ENCODE results near the gene SUPT20H.
"Not testable (repeated sequence)": the region's sequence is repeated elsewhere in the genome, so short reads cannot be mapped to it uniquely, and the experiment has no call there.

SUPT20H gene

GRCh38 chr13:37070956-37071355 is 11.5 kb upstream of the SUPT20H start:
- no peak for DNase-seq (ENCODE audit: extremely low spot score, insufficient read length, low read depth)
- no peak for FAIRE-seq

- FAIRE-seq, result no peak
- DNase-seq (ENCODE audit: extremely low spot score, insufficient read length, low read depth), result no peak
Observed at GRCh38 chr13:37070145-37070695, 10.7 kb upstream of the SUPT20H start.

- FAIRE-seq, result no peak
- DNase-seq (ENCODE audit: extremely low spot score, insufficient read length, low read depth), result no peak
Observed at GRCh38 chr13:37069597-37070103, 10.2 kb upstream of the SUPT20H start.

- DNase-seq (ENCODE audit: extremely low spot score, insufficient read length, low read depth) (no peak), FAIRE-seq (no peak)
Observed at GRCh38 chr13:37068962-37069361, 9.5 kb upstream of the SUPT20H start.

GRCh38 chr13:37067874-37068273 is 8.4 kb upstream of the SUPT20H start:
- FAIRE-seq (no peak), DNase-seq (ENCODE audit: extremely low spot score, insufficient read length, low read depth) (no peak)

GRCh38 chr13:37065890-37066526 is 6.5 kb upstream of the SUPT20H start:
- FAIRE-seq, result no peak
- no peak for DNase-seq (ENCODE audit: extremely low spot score, insufficient read length, low read depth)

GRCh38 chr13:37059848-37060192 is 332 bp upstream of the SUPT20H start:
- DNase-seq (ENCODE audit: extremely low spot score, insufficient read length, low read depth), result no peak

GRCh38 chr13:37056228-37056627 is 3.3 kb downstream of the SUPT20H start:
- not testable (repeated sequence) for FAIRE-seq; DNase-seq (ENCODE audit: extremely low spot score, insufficient read length, low read depth)

More at GRCh38 chr13:37059848-37060192, 332 bp upstream of the SUPT20H start:
- FAIRE-seq, result no peak

GRCh38 chr13:37053111-37053510 is 6.4 kb downstream of the SUPT20H start:
- not testable (repeated sequence) for DNase-seq (ENCODE audit: extremely low spot score, insufficient read length, low read depth); FAIRE-seq

- DNase-seq (ENCODE audit: extremely low spot score, insufficient read length, low read depth) (no peak), FAIRE-seq (no peak)
Observed at GRCh38 chr13:37049810-37050209, 9.7 kb downstream of the SUPT20H start.

- no peak for FAIRE-seq
- DNase-seq (ENCODE audit: extremely low spot score, insufficient read length, low read depth), result no peak
Observed at GRCh38 chr13:37047846-37048245, 11.6 kb downstream of the SUPT20H start.

GRCh38 chr13:37047032-37047431 is 12.5 kb downstream of the SUPT20H start:
- DNase-seq (ENCODE audit: extremely low spot score, insufficient read length, low read depth) (no peak), FAIRE-seq (no peak)

GRCh38 chr13:37046062-37046461 is 13.4 kb downstream of the SUPT20H start:
- no peak for DNase-seq (ENCODE audit: extremely low spot score, insufficient read length, low read depth)
- FAIRE-seq, result no peak

- FAIRE-seq (no peak), DNase-seq (ENCODE audit: extremely low spot score, insufficient read length, low read depth) (no peak)
Observed at GRCh38 chr13:37040789-37041188, 18.7 kb downstream of the SUPT20H start.

GRCh38 chr13:37039896-37040295 is 19.6 kb downstream of the SUPT20H start:
- DNase-seq (ENCODE audit: extremely low spot score, insufficient read length, low read depth), result no peak
- FAIRE-seq, result no peak

GRCh38 chr13:37037241-37037640 is 22.2 kb downstream of the SUPT20H start:
- DNase-seq (ENCODE audit: extremely low spot score, insufficient read length, low read depth), result no peak
- FAIRE-seq, result no peak

- FAIRE-seq (no peak), DNase-seq (ENCODE audit: extremely low spot score, insufficient read length, low read depth) (no peak)
Observed at GRCh38 chr13:37029617-37030016, 29.9 kb downstream of the SUPT20H start.

- DNase-seq (ENCODE audit: extremely low spot score, insufficient read length, low read depth) (no peak), FAIRE-seq (no peak)
Observed at GRCh38 chr13:37027639-37028038, 31.8 kb downstream of the SUPT20H start.

GRCh38 chr13:37026771-37027170 is 32.7 kb downstream of the SUPT20H start:
- DNase-seq (ENCODE audit: extremely low spot score, insufficient read length, low read depth), result no peak
- FAIRE-seq, result no peak

GRCh38 chr13:37023871-37024270 is 35.6 kb downstream of the SUPT20H start:
- FAIRE-seq, result no peak
- no peak for DNase-seq (ENCODE audit: extremely low spot score, insufficient read length, low read depth)

GRCh38 chr13:37014609-37015008 is 44.9 kb downstream of the SUPT20H start:
- DNase-seq (ENCODE audit: extremely low spot score, insufficient read length, low read depth), result no peak
- no peak for FAIRE-seq

GRCh38 chr13:37011788-37012187 is 47.7 kb downstream of the SUPT20H start:
- FAIRE-seq, result no peak
- no peak for DNase-seq (ENCODE audit: extremely low spot score, insufficient read length, low read depth)
